Neural progenitor cell (in vitro differentiated cells): ENCODE data around the gene KCNMA1. TPM values are rescaled to one million over a fixed set of nuclear protein-coding genes. Genes with fewer than 3 reads are reported as not detected.

Experiments
- DNase-seq: peaks from one replicate; pipeline ENCODE4 v3.0.0-alpha.2; 2016; ENCODE audit warnings: low spot score
- H2AFZ ChIP-seq: fragments of 200-600 bp; sonication (generic); replicated peaks from 2 replicates; pipeline ENCODE4 v1.6.1; 2016; ENCODE audit warnings: antibody characterized with exemption
- H3F3A ChIP-seq: fragments of 200-600 bp; sonication (generic); 2 replicates; pipeline ENCODE4 v1.6.1; 2016; ENCODE audit warnings: antibody characterized with exemption, low read depth
- H3K27ac ChIP-seq: fragments of 200-600 bp; sonication (generic); 2 replicates; pipeline ENCODE4 v1.5.1; 2016; ENCODE audit warnings: mild to moderate bottlenecking
- H3K27me3 ChIP-seq: fragments of 200-600 bp; sonication (generic); 2 replicates; pipeline ENCODE4 v1.6.1; 2016; ENCODE audit warnings: mild to moderate bottlenecking, moderate library complexity
- H3K36me3 ChIP-seq: fragments of 200-600 bp; sonication (generic); 2 replicates; pipeline ENCODE4 v1.5.1; 2016
- H3K4me1 ChIP-seq: fragments of 200-600 bp; sonication (generic); 2 replicates; pipeline ENCODE4 v1.6.1; 2016; ENCODE audit warnings: mixed run types
- H3K4me2 ChIP-seq: fragments of 200-600 bp; sonication (generic); 2 replicates; pipeline ENCODE4 v1.6.1; 2016
- H3K4me3 ChIP-seq: fragments of 200-600 bp; sonication (generic); 2 replicates; pipeline ENCODE4 v1.5.1; 2016
- H3K79me2 ChIP-seq: fragments of 200-600 bp; sonication (generic); 2 replicates; pipeline ENCODE4 v1.6.1; 2016; ENCODE audit warnings: low read depth
- H3K9ac ChIP-seq: fragments of 200-600 bp; sonication (generic); 2 replicates; pipeline ENCODE4 v1.6.1; 2016
- H3K9me3 ChIP-seq: fragments of 200-600 bp; sonication (generic); 2 replicates; pipeline ENCODE4 v1.5.1; 2016; ENCODE audit warnings: low read depth
- H4K20me1 ChIP-seq: fragments of 200-600 bp; sonication (generic); 2 replicates; pipeline ENCODE4 v1.6.1; 2016; ENCODE audit warnings: low read depth
- H3K27ac Mint-ChIP-seq: 3 replicates; pipeline ENCODE4 v1.8.0; 2021; ENCODE audit warnings: mixed read lengths
- H3K27me3 Mint-ChIP-seq: 2 replicates; pipeline ENCODE4 v1.8.0; 2022; ENCODE audit warnings: low read depth, mild to moderate bottlenecking, inconsistent platforms, moderate library complexity, mixed read lengths; ENCODE audit not compliant: insufficient read depth
- H3K36me3 Mint-ChIP-seq: 3 replicates; pipeline ENCODE4 v1.8.0; 2021; ENCODE audit warnings: mixed read lengths
- H3K4me1 Mint-ChIP-seq: 3 replicates; pipeline ENCODE4 v1.8.0; 2021; ENCODE audit warnings: mixed read lengths
- H3K4me3 Mint-ChIP-seq: 3 replicates; pipeline ENCODE4 v1.8.0; 2021; ENCODE audit warnings: mild to moderate bottlenecking, moderate library complexity, mixed read lengths
- H3K9me3 Mint-ChIP-seq: 3 replicates; pipeline ENCODE4 v1.8.0; 2020; ENCODE audit warnings: mixed read lengths
- EZH2 ChIP-seq: fragments of 200-600 bp; sonication (generic); IDR thresholded peaks from 2 replicates; pipeline ENCODE4 v1.6.1; 2017; ENCODE audit warnings: antibody characterized with exemption, mild to moderate bottlenecking, moderate library complexity
- EZH2phosphoT487 ChIP-seq: fragments of 200-600 bp; sonication (generic); IDR thresholded peaks from 2 replicates; pipeline ENCODE4 v1.6.1; 2017; ENCODE audit warnings: antibody characterized with exemption
- total RNA-seq: library from RNA; depleted of rRNA; stranded (reverse); fragments of >200 nt; gene quantifications from 2 replicates; pipeline ENCODE4 v1.2.3, GENCODE V29; 2015; ENCODE audit warnings: low replicate concordance
- TF ChIP-seq, protein P1 (sequence below): fragments of 200-600 bp; sonication (generic); IDR thresholded peaks from 2 replicates; pipeline ENCODE4 v1.5.1; 2017; ENCODE audit warnings: antibody characterized with exemption, mild to moderate bottlenecking

KCNMA1 gene
- total RNA-seq, 1 donor from 2014 or later, result 2.4 TPM

DNA sequence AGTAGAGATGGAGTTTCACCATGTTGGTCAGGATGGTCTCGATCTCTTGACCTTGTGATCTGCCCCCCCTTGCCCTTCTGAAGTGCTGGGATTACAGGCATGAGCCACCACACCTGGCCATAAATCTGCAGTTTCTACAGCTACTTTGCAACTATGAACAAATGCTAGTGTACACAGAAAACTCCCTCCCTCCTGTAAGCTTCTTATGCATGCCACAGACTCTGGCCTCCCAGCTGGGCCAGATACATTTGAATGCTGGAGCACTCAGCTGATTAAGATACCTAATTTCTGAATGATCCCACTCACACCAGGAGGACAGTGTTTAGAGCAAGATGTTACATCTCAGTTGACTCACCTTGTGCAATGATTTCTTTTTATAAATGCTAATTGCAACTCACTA is 486.2 kb downstream of the KCNMA1 start:
- H3K4me1 ChIP-seq, result peaks cover 14% of the 10 kb centered on the region
- Mint-ChIP-seq H3K4me1 (peaks cover 14% of the 10 kb centered on the region), H3K4me3 (no peak overlapping the region), H3K27me3 (peaks cover 6% of the 10 kb centered on the region), H3K9me3 (no peaks in the 10 kb centered on the region), H3K27ac (no peak overlapping the region), H3K36me3 (no peaks in the 10 kb centered on the region)
- TF ChIP-seq EZH2phosphoT487, result no peak
- TF ChIP-seq, protein P1, sequence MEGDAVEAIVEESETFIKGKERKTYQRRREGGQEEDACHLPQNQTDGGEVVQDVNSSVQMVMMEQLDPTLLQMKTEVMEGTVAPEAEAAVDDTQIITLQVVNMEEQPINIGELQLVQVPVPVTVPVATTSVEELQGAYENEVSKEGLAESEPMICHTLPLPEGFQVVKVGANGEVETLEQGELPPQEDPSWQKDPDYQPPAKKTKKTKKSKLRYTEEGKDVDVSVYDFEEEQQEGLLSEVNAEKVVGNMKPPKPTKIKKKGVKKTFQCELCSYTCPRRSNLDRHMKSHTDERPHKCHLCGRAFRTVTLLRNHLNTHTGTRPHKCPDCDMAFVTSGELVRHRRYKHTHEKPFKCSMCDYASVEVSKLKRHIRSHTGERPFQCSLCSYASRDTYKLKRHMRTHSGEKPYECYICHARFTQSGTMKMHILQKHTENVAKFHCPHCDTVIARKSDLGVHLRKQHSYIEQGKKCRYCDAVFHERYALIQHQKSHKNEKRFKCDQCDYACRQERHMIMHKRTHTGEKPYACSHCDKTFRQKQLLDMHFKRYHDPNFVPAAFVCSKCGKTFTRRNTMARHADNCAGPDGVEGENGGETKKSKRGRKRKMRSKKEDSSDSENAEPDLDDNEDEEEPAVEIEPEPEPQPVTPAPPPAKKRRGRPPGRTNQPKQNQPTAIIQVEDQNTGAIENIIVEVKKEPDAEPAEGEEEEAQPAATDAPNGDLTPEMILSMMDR, result no peak
- TF ChIP-seq EZH2, result no peak
- H3F3A ChIP-seq, result peaks cover 14% of the 10 kb centered on the region
- no peak overlapping the region for H3K27ac ChIP-seq
- H3K4me3 ChIP-seq, result no peak overlapping the region
- DNase-seq, result no peak
- H4K20me1 ChIP-seq, result no peaks in the 10 kb centered on the region
- H3K9ac ChIP-seq, result no peak overlapping the region
- H3K9me3 ChIP-seq, result no peaks in the 10 kb centered on the region
- no peaks in the 10 kb centered on the region for H3K27me3 ChIP-seq
- H3K79me2 ChIP-seq, result no peaks in the 10 kb centered on the region
- H3K4me2 ChIP-seq, result no peak overlapping the region
- no peaks in the 10 kb centered on the region for H3K36me3 ChIP-seq
- no peak overlapping the region for H2AFZ ChIP-seq

DNA sequence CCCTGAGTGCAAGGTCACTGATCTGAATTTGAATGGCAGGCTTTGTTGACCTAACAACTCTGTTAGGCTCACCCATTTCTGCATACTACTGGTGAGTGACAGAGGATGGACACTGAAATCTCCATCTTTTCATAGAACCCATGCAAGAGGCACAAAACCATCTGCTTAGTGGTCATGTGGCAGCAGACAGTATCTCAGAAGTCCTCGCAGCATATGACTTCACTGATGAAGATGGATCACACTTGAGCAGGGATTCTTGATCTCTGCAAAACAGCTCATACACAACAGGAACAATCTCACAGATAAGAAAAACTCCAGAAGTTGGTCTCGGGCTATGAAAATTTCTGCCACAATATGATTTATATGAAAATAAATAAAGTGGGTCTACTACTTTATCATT is 487.9 kb downstream of the KCNMA1 start:
- Mint-ChIP-seq H3K4me3 (no peak overlapping the region), H3K9me3 (no peaks in the 10 kb centered on the region), H3K27ac (no peak overlapping the region), H3K36me3 (no peaks in the 10 kb centered on the region), H3K4me1 (peaks cover 14% of the 10 kb centered on the region), H3K27me3 (peaks cover 6% of the 10 kb centered on the region)
- H4K20me1 ChIP-seq, result no peaks in the 10 kb centered on the region
- no peak overlapping the region for H3K27ac ChIP-seq
- no peaks in the 10 kb centered on the region for H3K9me3 ChIP-seq
- no peak overlapping the region for H3K9ac ChIP-seq
- H3K79me2 ChIP-seq, result no peaks in the 10 kb centered on the region
- no peak for DNase-seq
- peaks cover 14% of the 10 kb centered on the region for H3F3A ChIP-seq
- H3K4me3 ChIP-seq, result no peak overlapping the region
- H2AFZ ChIP-seq, result no peak overlapping the region
- TF ChIP-seq, protein P1, result no peak
- TF ChIP-seq EZH2phosphoT487, result no peak
- TF ChIP-seq EZH2, result no peak
- H3K36me3 ChIP-seq, result no peaks in the 10 kb centered on the region
- no peak overlapping the region for H3K4me2 ChIP-seq
- no peaks in the 10 kb centered on the region for H3K27me3 ChIP-seq
- peaks cover 14% of the 10 kb centered on the region for H3K4me1 ChIP-seq

DNA sequence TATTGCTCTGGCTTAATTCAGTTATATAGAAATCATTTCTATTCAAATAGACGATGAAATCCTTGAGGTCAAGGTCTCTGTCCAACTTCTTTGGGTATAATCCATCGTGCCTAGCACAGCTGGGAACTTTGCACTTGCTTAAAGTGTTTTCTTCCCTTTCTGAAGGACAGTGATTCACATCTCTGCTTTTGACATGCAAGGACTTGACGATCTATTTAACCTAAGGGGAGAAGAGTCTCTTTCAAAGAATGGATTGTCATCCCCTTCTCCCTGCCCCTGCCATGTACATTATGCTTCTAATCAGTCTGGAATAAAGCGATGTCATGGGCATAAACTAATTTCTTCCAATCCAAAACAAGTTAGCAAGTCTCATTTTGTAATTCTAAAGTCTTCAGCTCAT is 488.6 kb downstream of the KCNMA1 start:
- Histone ChIP-seq H3K9me3 (no peaks in the 10 kb centered on the region), H3K27ac (no peak overlapping the region), H3K4me2 (no peak overlapping the region), H2AFZ (no peak overlapping the region), H3K36me3 (no peaks in the 10 kb centered on the region), H3K27me3 (no peaks in the 10 kb centered on the region), H3K4me1 (peaks cover 14% of the 10 kb centered on the region), H4K20me1 (no peaks in the 10 kb centered on the region), H3F3A (peaks cover 14% of the 10 kb centered on the region), H3K9ac (no peak overlapping the region), H3K79me2 (no peaks in the 10 kb centered on the region), H3K4me3 (no peak overlapping the region)
- H3K4me1 Mint-ChIP-seq, result peaks cover 14% of the 10 kb centered on the region
- DNase-seq, result no peak
- H3K27ac Mint-ChIP-seq, result no peak overlapping the region
- H3K36me3 Mint-ChIP-seq, result no peaks in the 10 kb centered on the region
- no peaks in the 10 kb centered on the region for H3K9me3 Mint-ChIP-seq
- TF ChIP-seq EZH2phosphoT487, result no peak
- no peak overlapping the region for H3K4me3 Mint-ChIP-seq
- H3K27me3 Mint-ChIP-seq, result peaks cover 5% of the 10 kb centered on the region

- Mint-ChIP-seq H3K4me1 (peaks cover 14% of the 10 kb centered on the region), H3K36me3 (no peaks in the 10 kb centered on the region), H3K27me3 (peaks cover 5% of the 10 kb centered on the region), H3K9me3 (no peaks in the 10 kb centered on the region), H3K27ac (no peak overlapping the region), H3K4me3 (no peak overlapping the region)
- no peaks in the 10 kb centered on the region for H3K27me3 ChIP-seq
- H3K4me3 ChIP-seq, result no peak overlapping the region
- H3F3A ChIP-seq, result peaks cover 14% of the 10 kb centered on the region
- no peaks in the 10 kb centered on the region for H3K9me3 ChIP-seq
- H3K36me3 ChIP-seq, result no peaks in the 10 kb centered on the region
- H4K20me1 ChIP-seq, result no peaks in the 10 kb centered on the region
- H3K27ac ChIP-seq, result no peak overlapping the region
- no peak for DNase-seq
- H2AFZ ChIP-seq, result no peak overlapping the region
- H3K79me2 ChIP-seq, result no peaks in the 10 kb centered on the region
- no peak overlapping the region for H3K9ac ChIP-seq
- H3K4me1 ChIP-seq, result peaks cover 14% of the 10 kb centered on the region
- no peak for TF ChIP-seq EZH2phosphoT487
- TF ChIP-seq, protein P1, result no peak
- TF ChIP-seq EZH2, result no peak
- H3K4me2 ChIP-seq, result peak overlapping the region; percentile 52
Observed at GRCh38 chr10:77147871-77148270, 489.7 kb downstream of the KCNMA1 start.
